ENCODE data around the gene TMEM178B.
"Not testable (repeated sequence)": the region's sequence is repeated elsewhere in the genome, so short reads cannot be mapped to it uniquely, and the experiment has no call there.

TMEM178B gene

DNA sequence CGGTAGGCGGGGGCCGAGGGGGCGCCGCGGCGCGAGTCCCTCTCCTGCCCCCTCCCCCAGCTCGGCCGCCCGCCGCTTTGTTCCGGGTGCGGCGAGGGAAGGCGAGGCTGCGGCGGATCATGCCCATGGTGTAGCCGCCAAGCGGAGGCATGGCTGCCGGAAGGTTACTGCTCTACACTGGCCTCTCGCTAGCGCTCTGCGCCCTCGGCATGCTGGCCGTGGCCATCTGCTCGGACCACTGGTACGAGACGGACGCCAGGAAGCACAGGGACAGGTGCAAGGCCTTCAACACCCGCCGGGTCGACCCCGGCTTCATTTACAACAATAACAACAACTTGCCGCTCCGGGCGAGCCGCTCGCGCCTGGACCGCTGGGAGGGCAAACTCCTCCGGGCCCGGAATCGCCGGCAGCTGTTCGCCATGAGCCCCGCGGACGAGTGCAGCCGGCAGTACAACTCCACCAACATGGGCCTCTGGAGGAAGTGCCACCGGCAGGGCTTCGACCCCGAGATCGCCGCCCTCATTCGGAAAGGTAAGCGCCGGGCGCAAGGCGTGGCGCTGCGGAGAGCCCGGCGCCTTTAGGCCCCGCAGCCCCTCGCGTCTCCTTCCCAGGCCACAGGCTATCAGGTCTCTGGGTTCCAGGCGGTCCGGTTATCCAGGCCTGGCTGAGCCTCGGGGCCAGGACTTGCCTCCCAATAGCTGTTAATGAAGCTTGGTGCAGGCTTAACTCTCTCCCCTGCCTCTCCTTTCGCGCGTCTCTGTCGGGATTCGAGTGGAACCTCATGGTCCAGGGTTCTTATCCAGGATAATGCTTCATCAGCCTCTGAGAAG, 513 bp downstream of the TMEM178B start:
- DNase-seq: no peak

DNA sequence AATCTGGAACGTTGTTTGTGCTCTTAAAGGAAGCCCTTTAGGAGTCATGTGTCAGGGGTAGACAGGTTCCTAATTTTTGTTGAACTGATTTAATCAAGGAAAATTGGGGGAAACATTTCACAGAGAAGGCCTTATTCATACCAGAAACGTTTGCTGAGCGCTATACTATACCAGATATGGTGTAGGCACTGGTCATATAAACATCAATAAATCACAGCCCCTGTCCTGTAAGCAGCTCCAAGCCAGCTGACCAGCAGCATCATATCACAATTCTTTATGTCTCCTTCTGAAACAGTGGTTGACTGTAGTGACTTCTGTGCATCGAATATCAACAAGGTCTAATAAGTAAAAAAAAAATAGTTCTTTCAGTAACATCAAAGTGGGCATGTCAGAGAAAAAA, 1.1 kb downstream of the TMEM178B start:
- DNase-seq: no peak

DNA sequence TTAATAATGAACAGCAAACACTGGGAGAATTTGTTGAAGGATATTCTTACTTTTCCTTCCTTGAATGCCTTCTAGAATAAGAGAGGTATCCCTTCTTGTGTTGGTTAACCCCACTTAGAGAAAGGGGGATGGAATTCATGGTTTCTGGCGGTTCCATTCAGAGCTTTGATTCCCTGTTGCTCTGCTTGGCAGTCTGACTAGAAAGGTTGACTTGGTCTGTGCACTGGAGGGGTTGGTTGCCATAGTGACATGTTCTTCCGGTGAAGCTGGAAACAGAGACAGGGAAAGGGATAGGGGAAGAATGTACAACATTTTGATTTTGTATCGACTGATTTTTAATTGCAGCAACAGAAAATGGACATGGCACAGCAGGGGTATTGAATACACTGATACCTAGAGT, 2.5 kb downstream of the TMEM178B start:
- DNase-seq: no peak

- DNase-seq: no peak
These were observed 5.4 kb downstream of the TMEM178B start for GRCh38 chr7:141079219-141079618.

GRCh38 chr7:141089490-141089889, 15.6 kb downstream of the TMEM178B start:
- not testable (repeated sequence) for DNase-seq

DNA sequence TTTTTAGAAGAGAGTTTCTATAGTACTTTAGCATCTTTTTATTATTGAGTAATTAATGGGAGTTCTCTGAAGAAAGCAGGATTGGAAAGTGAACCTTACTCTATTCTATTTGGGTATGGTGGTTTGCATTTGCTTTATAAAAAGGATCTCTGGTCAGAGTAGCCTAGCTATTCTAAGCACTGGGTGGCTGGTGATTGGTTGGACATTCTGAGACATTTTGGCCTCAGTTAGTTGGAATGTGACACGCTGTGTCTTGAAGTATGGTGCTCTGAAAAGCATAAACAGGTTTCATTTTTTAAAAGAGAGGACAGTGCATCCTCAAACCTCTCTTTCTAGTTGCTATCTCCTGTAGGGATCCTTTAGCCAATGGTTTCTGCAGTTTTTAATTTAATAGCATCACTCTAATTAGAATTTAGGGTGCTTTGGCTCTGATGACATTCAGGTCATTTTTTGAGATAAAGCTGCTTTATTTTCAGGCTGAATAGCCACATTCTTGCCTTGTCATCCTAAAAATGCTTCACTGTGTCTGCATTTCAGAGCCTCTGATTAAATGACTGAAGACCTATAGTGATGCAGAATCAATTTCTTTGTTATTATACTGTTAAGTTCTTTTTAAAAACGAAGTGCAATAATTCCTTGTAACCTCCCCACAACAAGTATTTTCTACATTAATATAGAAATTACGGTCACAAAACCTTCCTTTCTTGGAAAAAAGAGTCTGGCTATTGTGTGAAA, 20.6 kb downstream of the TMEM178B start:
- DNase-seq: no peak

DNA sequence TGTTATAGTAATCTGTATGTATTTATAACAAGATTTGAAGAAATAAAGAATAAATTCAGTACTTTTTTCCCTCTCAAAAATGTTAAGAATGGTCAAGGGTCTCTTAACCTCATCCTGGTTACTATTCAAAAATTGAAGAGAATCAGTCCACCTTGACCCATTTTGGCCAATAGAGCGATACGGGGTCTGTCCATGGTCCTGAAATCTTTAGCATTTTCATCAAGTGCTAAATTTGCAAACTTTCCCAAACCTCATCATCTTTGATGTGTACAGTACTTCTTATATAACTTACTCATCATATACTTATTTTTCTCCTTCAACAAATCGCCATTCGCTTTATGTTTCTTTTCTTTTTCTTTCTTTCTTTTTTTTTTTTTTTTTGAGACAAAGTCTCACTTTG, 23.6 kb downstream of the TMEM178B start:
- no peak for DNase-seq

DNA sequence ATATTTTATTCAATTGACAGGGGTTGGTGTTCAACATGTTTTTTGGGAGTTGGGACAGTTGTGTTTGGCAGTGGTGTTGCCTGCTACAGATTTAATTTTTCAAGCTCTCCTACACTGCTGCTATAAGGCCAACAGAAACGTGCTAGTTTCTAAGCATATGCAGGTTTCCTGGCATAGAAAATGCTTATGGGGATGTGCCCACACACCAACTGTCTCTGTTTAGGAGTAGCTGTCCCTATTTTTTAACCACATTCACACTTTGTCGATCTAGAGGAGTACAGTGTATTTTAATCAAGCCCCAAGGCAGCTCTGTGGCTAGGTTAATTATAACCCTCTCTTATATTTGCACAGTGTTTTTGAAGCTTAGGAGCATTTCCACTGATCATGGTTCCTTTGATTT, 28.6 kb downstream of the TMEM178B start:
- DNase-seq: no peak

GRCh38 chr7:141103847-141104429, 30.1 kb downstream of the TMEM178B start:
- DNase-seq: no peak

DNA sequence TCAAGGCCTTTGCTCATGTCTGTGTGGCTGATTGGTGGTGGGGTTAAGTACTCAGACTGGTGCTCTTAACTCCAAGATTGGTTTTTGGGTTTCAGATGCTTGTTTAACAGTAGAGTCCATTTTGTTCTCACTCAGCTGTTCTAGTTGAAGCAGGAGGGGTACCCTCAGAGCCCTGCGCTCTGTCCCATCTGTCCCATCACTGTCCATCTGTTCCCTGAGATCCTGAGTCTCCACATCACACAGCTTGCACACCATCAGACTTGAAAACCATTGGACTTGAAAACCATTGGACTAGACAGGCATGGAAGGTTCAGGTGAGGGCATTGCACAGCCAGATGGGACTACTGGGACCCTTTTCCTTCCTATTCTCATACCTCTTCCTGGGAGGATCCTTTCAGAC, 39.3 kb downstream of the TMEM178B start:
- DNase-seq: no peak

DNA sequence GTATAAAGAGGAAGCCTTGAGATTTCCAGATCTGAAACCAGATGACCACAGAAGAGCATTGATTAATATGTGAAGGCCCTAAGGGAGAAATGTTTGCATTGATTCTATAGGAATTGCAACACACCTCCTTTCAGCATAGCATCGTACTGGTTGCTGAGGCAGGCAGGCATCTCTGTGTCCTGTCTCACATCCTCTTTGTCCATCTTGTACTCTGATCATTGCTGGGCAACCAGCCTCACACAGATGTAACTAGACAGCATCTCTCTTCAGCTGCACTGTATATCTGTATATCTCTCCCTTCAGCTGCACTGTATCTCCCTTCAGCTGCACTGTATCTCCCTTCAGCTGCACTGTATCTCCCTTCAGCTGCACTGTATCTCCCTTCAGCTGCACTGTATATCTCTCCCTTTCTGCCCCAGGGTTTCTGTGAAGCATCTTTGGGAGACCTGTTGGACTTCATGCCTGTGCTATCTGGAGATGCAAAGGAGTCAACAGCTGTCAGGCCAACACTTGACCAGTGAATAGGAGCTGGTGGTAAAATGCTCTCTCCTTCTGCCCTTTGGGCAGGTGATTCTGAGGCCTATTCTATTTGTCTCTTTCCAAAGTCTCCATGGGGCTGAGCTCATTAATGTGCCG, 40.3 kb downstream of the TMEM178B start:
- DNase-seq: no peak

DNA sequence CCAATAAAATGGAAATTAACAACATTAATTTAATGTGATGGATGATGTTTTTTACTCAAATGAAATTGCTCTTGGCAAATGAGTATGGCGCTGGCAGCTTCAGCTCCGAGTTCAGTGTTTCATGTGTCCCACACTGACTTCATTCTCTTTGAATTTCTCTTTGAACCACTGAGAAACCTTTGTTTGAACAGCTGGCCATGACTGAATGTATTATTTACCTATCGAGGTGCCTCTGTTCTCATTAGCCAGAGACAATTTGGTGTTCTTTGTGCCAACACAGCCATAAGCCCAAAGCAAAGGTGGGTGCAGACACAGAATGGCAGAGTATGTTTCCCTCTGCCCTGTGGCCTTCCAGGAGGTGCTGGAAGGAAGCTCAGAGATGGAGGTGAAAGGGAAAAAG, 42.1 kb downstream of the TMEM178B start:
- DNase-seq: no peak

DNA sequence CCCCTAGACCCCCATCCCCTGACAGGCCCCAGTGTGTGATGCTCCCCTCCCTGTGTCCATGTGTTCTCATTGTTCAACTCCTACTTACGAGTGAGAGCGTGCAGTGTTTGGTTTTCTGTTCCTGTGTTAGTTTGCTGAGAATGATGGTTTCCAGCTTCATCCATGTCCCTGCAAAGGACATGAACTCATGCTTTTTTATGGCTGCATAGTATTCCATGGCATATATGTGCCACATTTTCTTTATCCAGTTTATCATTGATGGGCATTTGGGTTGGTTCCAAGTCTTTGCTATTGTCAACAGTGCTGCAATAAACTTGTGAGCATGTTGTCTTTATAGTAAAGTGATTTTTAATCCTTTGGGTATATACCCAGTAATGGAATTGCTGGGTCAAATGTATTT, 42.8 kb downstream of the TMEM178B start:
- not testable (repeated sequence) for DNase-seq

DNA sequence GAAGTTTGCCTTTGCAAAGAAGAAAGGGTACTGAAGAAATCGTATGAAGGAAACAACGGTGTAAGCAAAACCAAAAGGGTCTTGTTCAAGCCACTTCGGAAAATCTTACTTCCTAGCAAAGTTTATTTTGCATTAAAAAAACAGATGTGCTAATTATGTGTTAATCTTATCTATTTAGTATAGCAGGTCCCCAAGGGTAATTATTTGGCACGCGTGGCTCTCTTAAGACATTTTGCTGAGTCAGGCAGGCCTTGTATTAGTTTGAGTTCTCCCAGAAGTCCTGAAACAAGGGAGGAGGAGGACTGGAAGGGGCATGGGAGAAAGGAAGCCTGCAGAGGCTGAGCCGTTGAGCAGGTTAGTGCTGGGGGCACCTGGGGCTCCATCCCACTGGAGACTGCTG, 44.9 kb downstream of the TMEM178B start:
- no peak for DNase-seq

GRCh38 chr7:141119187-141119586, 45.3 kb downstream of the TMEM178B start:
- DNase-seq: no peak

DNA sequence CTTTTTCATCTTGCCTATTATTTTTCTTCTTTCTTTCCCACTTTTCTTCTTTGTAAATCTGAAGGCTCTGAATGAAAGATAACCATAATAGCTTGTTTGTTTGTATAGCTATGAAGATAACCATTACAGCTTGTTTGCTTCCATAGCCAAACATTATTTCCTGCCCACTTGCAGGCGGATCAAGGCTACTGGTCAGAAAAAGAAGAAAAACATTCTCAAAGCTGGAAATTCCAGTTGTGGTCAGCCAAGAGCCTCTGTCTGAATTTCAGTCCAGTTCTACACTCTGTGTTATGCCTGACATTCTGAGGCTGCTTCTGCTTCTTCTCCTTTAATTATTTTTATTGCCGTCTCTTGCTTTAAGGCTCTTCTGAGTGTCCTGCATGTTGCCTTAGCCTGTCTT, 48.9 kb downstream of the TMEM178B start:
- DNase-seq: no peak

DNA sequence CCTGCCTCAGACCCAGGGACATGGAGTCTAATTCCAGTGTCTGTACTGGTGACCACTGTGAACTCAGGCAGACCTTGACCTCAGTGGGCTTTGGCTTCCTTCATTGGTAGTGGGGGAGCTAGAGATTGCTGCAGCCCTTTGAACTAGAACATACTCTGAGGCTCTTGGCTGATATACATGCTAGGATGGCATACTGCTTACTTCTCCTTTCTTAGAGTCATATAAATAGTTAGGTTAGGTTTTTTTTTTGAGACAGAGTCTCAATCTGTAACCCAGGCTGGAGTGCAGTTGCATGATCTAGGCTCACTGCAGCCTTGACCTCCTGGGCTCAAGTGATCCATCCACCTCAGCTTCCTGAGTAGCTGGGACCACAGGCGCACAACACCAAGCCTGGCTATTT, 49.7 kb downstream of the TMEM178B start:
- DNase-seq: no peak

DNA sequence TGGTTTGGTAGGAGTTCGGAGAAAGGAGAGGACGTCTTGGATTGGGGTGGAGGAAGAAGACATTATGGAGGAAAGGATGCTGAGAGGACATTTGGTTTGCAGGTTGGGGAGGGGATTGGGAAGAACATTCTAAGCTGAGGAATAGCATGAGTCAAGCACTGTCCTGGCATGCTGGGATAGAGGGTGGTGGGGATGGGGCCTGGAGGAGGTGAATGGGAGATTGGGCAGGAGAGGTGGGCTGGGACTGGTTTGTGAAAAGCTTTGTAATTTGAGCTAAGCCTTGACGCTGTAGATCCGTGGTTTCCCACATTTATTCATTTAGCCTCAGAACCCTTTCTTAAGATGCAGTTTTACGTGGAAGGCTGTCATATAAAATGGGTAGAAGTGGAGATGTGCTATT, 52.2 kb downstream of the TMEM178B start:
- DNase-seq: no peak

- no peak for DNase-seq
These were observed 54.6 kb downstream of the TMEM178B start for GRCh38 chr7:141128506-141128905.

DNA sequence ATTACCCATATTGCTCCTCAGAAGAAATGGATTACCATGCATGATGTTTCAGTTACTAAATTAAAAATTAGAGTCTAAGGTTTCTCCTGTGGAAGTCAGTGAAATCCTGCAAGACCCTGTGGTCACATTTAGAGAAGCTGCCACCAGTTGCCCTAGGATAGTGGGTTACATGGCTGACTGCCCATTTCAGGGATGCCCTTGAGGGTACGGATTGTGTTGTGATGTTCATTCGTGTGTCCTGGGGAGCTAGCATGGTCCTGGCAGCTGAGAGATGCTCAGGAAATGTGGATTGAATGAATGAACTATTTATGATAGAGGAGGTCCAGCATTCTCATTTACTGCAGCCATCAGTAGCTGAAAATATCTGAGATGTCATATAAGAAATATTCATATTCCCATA, 55.1 kb downstream of the TMEM178B start:
- DNase-seq: no peak

DNA sequence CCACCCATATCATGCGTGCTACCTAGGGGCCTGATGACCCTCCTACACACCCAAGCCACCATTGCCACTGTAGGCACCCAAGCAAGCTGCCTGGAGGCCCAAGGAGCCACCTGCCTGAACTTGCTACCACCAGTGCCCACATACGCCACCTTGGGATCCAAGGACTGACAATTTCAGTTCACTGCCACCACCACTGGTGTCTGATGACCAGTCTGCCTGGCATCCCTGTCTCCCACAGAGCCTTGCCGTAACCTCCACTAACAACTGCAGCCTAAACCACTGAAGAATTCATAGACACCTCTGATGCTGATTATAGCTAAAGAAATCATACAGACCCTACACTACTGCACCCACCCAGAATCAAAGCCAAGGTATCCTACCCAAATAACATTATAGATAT, 58.8 kb downstream of the TMEM178B start:
- DNase-seq: no peak

- DNase-seq: no peak
These were observed 59.8 kb downstream of the TMEM178B start for GRCh38 chr7:141133646-141134045.

DNA sequence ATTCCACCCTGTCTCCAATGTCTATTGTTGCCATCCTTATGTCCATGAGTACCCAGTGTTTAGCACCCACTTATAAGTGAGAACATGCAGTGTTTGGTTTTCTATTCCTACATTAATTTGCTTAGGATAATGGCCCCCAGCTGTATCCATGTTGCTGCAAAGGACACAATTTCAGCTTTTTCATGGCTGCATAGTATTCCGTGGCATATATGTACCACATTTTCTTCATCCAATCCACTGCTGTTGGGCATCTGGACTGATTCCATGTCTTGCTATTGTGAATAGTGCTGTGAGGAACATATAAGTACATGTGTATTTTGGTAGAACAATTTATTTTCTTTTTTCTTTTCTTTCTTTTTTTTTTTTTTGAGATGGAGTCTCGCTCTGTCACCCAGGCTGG, 68.2 kb downstream of the TMEM178B start:
- DNase-seq: no peak
